Non-pigmented ciliary epithelial cell (primary cell): Measurements from ENCODE around the gene LEPR.
"Not testable (repeated sequence)": the region's sequence is repeated elsewhere in the genome, so short reads cannot be mapped to it uniquely, and the experiment has no call there.

Experiments used
- DNase-seq: peaks from one replicate; pipeline ENCODE4 v3.0.0-alpha.2; 2010; ENCODE audit warnings: low read depth

The LEPR gene

GRCh38 chr1:65435987-65436386 lies 15.5 kb downstream of the LEPR start:
- no peak for DNase-seq

DNA sequence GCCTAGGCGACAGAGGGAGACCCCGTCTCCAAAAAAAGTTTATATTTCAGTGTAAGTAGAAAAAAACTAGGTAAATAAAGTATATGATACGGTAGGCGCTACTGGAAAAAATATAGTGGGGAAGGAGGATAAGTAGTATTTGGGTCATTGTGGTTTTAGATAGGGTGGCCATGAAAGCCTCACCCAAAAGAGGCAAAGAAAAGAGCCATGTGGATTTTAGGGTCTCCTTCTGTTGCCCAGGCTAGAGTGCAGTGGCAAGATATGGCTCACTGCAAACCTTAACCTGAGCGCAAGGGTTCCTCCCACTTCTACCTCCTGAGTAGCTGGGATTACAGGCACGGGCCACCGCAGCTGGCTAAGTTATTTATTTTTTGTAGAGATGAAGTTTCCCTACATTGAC lies 17.1 kb downstream of the LEPR start:
- DNase-seq, result no peak

DNA sequence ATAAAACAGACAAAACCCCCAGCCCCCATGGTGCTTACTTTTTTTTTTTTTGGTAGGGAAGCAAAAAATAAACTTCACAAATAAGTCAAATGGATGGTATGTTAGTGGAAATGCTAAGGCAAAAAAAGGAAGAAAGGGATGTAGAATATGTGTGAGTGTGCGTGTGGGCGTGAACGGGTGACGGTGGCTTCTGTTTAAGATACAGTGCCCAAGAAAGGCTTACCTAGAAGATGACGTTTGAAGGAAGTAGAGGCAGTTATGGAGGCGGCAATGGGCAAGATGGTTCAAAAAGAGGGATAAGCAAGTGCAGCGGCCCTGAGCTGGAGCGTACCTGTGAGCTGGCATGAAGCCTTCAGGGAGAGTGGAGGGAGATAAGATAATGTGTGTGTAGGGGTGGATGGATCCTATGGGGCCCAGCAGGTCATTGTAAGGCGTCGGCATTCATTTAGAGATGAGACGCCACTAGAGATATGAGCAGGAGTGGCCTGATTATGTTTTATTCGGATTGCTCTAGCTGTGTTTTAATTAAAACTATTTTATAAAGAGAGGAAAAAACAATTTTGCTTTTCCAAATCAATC lies 19.9 kb downstream of the LEPR start:
- no peak for DNase-seq

DNA sequence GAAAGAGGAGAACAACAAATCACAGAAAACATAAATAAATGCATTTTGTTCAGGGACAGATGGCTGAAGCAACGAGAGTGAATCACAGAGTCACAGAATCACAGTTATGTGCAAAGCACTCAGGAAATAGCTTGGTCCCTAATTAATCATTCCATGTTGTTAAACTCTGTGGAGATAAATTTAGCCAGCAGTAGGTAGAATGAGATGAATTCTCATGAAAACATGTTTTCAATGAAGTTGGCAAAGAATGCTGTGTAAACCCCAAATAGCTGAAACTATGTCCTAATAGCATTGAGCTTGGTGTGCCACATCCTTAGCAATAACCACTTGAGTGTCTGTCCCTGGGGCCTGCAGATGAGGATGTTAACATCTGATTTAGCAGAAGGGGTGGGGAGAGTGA lies 20.4 kb downstream of the LEPR start:
- DNase-seq, result no peak

- no peak for DNase-seq
Observed at GRCh38 chr1:65441464-65441863, 21.0 kb downstream of the LEPR start.

DNA sequence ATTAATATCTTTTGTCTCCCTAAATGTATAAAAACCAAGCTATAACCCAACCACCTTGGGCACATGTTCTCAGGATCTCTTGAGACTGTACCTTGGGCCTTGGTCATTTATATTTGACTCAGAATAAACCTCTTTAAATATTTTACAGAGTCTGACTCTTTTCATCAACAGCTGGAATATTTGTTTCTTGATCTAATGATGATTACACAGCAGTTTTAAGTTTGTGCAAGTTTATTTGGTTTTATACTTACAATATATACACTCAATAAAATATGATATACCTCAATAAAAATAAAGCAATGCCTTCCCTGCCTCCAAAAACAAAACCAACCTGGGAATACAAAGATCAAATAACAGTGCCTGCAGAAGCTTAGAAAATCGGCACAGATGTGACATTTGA lies 22.0 kb downstream of the LEPR start:
- no peak for DNase-seq

DNA sequence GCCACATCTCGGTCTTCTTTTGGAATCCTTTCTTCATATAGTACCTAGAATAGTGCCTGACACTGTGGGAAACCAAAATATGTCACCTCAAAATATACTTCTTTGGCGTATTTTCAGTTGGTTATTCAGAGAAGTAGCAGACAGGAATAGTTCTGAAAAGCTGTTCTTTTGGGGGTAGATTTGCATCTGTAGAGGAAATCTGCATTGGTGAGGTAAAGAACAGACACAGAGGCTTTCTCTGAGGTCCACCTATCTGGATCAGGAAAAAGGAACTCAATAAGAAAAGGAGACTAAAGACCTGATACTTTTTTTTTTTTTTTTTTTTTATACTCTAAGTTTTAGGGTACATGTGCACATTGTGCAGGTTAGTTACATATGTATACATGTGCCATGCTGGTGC lies 23.2 kb downstream of the LEPR start:
- no peak for DNase-seq

DNA sequence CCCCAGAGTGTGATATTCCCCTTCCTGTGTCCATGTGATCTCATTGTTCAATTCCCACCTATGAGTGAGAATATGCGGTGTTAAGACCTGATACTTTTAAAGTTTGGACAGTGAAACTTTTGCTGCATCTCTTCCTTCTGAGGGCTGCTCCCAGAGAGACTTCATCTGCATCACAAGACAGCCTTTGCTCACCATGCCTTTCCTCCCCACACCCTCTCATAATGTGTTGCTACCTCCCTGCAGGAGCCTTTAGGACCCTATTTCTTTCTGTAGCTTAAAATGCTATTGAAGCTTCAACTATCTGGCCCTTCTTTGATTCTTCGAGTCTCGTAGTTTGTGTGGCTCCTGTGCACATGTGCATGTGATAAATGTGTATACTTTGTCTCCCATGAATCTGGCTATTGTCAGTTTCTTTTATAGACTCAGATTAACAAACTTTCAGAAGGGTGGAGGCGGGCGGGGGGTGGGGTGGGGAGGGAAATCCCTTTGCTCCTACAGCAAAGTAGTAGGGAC lies 23.7 kb downstream of the LEPR start:
- no peak for DNase-seq

DNA sequence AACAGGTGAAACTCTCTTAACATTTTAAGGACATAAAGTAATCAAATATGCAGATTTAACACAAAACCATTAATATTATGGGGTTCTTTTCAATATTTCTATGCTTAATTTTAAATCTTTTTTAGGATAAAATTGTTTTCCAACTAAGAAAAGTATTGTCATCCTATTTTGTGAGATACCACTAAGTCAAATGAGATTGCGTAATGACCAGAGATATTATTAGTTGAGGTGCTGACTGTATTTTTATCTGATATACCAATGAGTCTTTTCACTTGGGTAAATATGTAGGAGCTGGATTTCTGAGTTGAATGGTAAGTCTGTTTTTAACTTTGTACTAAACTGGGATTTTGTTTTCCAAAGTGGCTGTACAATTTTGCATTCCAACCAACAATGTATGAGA lies 25.4 kb downstream of the LEPR start:
- no peak for DNase-seq

DNA sequence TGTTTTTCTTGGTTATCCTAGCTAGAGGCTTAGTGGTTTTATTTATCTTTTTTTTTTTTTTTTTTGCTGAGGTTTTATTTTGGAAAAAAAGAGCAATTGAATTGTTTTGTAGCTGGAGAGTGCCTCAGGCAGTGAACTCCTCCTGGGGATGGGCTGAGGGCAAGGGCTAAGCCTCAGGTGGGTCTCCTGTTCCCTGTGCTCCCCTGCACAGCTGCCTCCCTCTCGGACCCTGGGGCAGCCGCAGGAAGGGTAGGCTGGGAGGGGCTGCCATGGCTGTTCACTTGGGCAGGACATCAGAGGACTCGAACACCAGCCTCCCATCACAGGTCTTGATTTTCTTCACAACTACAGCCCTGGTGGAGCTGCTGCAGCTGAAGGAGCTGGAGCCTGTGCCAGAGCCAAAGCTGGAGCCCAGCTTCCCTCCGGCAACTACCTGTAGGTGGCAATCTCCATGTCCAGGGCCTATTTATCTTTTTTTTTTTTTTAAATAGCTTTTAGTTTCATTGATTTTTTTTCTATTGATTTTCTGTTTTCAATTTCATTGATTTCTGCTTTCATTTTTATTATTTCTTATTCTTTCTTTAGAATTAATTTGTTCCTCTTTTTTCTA lies 28.9 kb downstream of the LEPR start:
- no peak for DNase-seq

DNA sequence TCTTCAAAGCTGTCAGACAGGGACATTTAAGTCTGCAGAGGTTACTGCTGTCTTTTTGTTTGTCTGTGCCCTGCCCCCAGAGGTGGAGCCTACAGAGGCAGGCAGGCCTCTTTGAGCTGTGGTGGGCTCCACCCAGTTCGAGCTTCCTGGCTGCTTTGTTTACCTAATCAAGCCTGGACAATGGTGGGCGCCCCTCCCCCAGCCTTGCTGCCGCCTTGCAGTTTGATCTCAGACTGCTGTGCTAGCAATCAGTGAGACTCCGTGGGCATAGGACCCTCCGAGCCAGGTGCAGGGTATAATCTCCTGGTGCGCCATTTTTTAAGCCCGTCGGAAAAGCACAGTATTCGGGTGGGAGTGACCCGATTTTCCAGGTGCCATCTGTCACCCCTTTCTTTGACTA lies 35.2 kb downstream of the LEPR start:
- not testable (repeated sequence) for DNase-seq

DNA sequence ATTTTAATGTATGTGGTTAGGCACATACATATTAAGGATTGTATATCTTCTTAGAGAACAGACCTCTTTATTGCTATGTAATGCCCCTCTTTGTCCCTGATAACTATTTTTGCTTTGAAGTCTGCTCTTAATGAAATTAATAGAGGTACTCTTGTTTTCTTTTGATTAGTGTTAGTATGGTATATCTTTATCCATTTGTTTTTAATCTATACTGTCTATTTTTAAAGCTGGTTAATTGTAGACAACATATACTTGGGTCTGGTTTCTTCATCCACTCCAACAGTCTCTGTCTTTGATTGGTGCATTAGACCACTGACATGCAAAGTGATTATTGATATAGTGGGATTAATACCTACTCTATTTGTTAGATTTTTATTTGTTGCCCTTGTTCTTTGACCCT lies 36.0 kb downstream of the LEPR start:
- DNase-seq, result no peak

- DNase-seq, result no peak
Observed at GRCh38 chr1:65457868-65458267, 37.4 kb downstream of the LEPR start.

DNA sequence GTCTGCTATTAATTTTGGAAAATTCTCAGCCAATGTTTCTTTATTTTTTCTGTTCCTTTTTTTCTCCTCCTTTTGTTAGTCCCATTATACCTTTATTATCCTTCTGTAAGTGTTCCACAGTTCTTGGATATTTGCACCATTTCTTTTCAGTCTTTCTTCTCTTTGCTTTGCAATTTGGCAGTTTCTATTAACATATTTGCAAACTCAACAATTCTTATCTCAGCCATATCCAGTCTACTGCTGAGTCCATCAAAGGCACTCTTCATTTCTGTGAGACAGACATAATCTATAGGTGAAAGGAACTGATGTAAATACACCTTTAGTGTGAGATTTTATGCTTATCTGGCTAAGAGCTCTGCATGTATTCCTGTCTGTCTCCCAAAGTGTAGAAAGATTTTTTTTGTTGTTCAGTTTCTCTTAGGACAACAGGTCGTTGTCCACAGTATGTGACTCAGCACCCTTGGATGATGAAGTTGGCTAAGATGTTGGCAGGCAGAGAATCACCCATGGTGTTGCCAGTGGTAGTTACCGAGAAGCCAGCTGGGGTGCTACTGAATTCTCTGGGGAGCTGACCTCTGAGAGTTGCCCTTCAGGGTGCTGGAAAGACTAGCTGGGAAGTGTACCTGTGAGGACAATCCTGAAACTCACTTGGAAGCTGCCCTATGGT lies 38.4 kb downstream of the LEPR start:
- DNase-seq, result no peak

DNA sequence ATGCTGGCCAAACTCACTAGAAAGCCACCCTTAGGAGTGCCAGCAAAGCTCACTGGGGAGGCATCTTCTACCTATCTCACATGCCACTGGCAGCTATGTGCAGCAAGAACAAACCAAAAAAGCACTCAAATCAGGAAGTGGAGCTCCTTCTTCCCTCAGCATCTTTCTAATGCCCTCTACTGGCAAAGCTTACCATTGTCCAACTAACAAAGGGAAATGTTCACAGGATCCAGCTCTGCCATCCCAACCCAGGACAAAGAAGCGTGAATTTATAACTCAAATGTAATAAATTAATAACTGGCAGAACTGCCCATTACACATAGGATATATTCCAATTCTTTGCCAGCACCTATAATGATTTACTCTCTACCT lies 38.9 kb downstream of the LEPR start:
- no peak for DNase-seq

DNA sequence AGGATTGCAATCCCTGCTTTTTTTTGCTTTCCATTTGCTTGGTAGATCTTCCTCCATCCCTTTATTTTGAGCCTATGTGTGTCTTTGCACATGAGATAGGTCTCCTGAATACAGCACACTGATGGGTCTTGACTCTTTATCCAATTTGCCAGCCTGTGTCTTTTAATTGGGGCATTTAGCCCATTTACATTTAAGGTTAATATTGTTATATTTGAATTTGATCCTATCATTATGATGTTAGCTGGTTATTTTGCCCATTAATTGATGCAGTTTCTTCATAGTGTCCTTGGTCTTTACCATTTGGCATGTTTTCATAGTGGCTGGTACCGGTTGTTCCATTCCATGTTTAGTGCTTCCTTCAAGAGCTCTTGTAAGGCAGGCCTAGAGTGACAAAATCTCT lies 45.4 kb downstream of the LEPR start:
- DNase-seq, result not testable (repeated sequence)

GRCh38 chr1:65467536-65467935 lies 47.1 kb downstream of the LEPR start:
- DNase-seq, result no peak

DNA sequence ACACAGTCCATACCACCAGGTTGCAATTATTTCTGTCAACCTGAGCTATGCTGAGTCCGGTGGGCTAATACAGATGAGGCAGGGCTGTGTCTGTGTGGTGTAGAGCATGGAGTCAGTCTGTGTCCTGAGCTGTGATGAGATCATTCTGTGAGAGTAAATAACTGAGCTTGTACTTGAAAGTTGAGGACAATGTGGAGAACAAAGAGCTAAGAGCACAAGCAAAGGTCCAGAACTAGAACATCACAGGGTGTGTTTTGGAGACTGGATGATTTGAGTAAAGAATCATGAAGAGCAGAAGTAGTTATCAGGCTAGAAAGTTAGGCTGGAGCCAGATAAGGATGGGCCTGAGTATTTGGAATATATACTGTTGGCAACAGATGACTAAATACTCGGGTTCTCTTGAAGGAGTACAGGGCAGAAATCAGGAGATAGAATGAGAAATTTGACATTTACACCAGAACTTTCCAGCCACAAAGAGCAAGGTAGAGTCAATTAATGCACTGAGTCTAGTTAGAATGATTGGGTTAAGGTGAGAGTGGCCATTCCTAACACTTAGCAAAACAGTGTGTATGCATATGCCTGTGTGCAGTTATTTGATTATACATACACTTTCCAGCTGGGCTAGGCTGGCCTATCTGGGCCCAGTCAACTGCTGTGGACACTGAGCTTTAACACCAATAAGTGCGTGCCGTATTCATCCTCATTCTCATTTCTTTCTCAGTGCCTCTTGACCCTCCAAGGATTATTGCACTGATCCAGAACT lies 48.8 kb downstream of the LEPR start:
- no peak for DNase-seq

- DNase-seq, result no peak
Observed at GRCh38 chr1:65469889-65470340, 49.4 kb downstream of the LEPR start.
